Measurements from ENCODE around the gene SDHAF4.

DNA sequence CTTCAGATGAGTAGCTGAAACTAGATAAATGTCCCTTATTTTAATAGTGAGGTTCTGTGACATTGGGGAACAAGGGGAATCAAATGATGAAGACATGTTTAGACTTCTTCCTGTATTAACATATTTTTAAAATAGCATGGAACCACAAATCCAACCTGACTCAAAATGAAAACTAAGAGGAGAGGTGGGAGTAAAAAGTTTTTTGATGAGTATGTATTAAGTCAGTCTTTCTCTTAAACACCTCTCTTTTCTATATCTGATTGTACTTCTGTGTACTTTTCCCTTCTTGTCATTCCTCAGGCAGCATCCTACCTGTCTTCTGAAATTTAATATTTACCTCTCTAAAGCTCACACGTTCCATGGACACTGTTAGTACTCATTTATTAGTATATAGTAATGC, 8.7 kb upstream of the SDHAF4 start:
- TF ChIP-seq, protein P1, sequence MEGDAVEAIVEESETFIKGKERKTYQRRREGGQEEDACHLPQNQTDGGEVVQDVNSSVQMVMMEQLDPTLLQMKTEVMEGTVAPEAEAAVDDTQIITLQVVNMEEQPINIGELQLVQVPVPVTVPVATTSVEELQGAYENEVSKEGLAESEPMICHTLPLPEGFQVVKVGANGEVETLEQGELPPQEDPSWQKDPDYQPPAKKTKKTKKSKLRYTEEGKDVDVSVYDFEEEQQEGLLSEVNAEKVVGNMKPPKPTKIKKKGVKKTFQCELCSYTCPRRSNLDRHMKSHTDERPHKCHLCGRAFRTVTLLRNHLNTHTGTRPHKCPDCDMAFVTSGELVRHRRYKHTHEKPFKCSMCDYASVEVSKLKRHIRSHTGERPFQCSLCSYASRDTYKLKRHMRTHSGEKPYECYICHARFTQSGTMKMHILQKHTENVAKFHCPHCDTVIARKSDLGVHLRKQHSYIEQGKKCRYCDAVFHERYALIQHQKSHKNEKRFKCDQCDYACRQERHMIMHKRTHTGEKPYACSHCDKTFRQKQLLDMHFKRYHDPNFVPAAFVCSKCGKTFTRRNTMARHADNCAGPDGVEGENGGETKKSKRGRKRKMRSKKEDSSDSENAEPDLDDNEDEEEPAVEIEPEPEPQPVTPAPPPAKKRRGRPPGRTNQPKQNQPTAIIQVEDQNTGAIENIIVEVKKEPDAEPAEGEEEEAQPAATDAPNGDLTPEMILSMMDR (IDR thresholded peaks at IDR 0.05), result no peak
- no peak for TF ChIP-seq POLR2A (IDR thresholded peaks at IDR 0.05)

Measured in body of pancreas (tissue), 4 donors.